Neural cell (in vitro differentiated cells): ENCODE measurements around the gene CBFA2T3. TPM values are rescaled to one million over a fixed set of nuclear protein-coding genes. Genes with fewer than 3 reads are reported as not detected.

Experiments used
- H2AFZ ChIP-seq: fragments of 200-600, 300-800 bp; sonication (generic), shearing (Covaris generic); 2 replicates; pipeline ENCODE4 v1.6.0; 2014; ENCODE audit warnings: low read depth, mild to moderate bottlenecking, antibody characterized with exemption, low read length, moderate library complexity
- H3F3A ChIP-seq: fragments of 200-600 bp; shearing (Covaris generic); 2 replicates; pipeline ENCODE4 v1.6.1; 2016; ENCODE audit warnings: mild to moderate bottlenecking, moderate library complexity, mixed read lengths, antibody characterized with exemption, low read length; ENCODE audit not compliant: insufficient read depth, poor library complexity, severe bottlenecking
- H3K27ac ChIP-seq: fragments of 200-600, 300-800 bp; sonication (generic), shearing (Covaris generic); 2 replicates; pipeline ENCODE4 v1.5.1; 2014; ENCODE audit warnings: mild to moderate bottlenecking, low read length, moderate library complexity
- H3K27me3 ChIP-seq: fragments of 300-800, 200-600 bp; sonication (generic), shearing (Covaris generic); 2 replicates; pipeline ENCODE4 v1.6.0; 2014; ENCODE audit warnings: mild to moderate bottlenecking, low read depth, low read length, moderate library complexity; ENCODE audit not compliant: insufficient read depth
- H3K36me3 ChIP-seq: fragments of 300-800, 200-600 bp; sonication (generic), shearing (Covaris generic); 2 replicates; pipeline ENCODE4 v1.5.1; 2014; ENCODE audit warnings: mild to moderate bottlenecking, antibody characterized with exemption, low read length, moderate library complexity; ENCODE audit not compliant: insufficient read depth
- H3K4me2 ChIP-seq: fragments of 300-800, 200-600 bp; sonication (generic), shearing (Covaris generic); 2 replicates; pipeline ENCODE4 v1.6.0; 2014; ENCODE audit warnings: mild to moderate bottlenecking, low read length
- H3K4me3 ChIP-seq: fragments of 300-800, 200-600 bp; sonication (generic), shearing (Covaris generic); 2 replicates; pipeline ENCODE4 v1.5.1; 2014; ENCODE audit warnings: mild to moderate bottlenecking, low read length, moderate library complexity
- H3K79me2 ChIP-seq: fragments of 200-600 bp; shearing (Covaris generic); replicated peaks from 2 replicates; pipeline ENCODE4 v1.6.0; 2014; ENCODE audit warnings: mild to moderate bottlenecking, low read length, moderate library complexity; ENCODE audit not compliant: insufficient read depth
- H3K9ac ChIP-seq: fragments of 300-800, 200-600 bp; sonication (generic), shearing (Covaris generic); 2 replicates; pipeline ENCODE4 v1.6.1; 2016; ENCODE audit warnings: mild to moderate bottlenecking, low read length, mixed read lengths
- H3K9me2 ChIP-seq: fragments of 200-600 bp; shearing (Covaris generic); 2 replicates; pipeline ENCODE4 v1.6.1; 2016; ENCODE audit warnings: mild to moderate bottlenecking, low read length, mixed read lengths; ENCODE audit not compliant: insufficient read depth
- H3K9me3 ChIP-seq: fragments of 200-600, 300-800 bp; sonication (generic), shearing (Covaris generic); 2 replicates; pipeline ENCODE4 v1.6.1; 2016; ENCODE audit warnings: mild to moderate bottlenecking, mixed run types, low read length, moderate library complexity, mixed read lengths
- H4K20me1 ChIP-seq: fragments of 200-600 bp; shearing (Covaris generic); 2 replicates; pipeline ENCODE4 v1.6.1; 2016; ENCODE audit warnings: mild to moderate bottlenecking, mixed run types; ENCODE audit not compliant: insufficient read depth
- EP300 ChIP-seq: fragments of 450-650 bp; conservative IDR thresholded peaks from 2 replicates; pipeline ENCODE4 v1.6.1; 2014; ENCODE audit warnings: antibody characterized with exemption, mild to moderate bottlenecking, moderate library complexity; ENCODE audit not compliant: poor library complexity, severe bottlenecking
- EZH2 ChIP-seq: fragments of 200-600, 300-800 bp; shearing (Covaris generic), sonication (generic); IDR thresholded peaks from 2 replicates; pipeline ENCODE4 v1.6.1; 2014; ENCODE audit warnings: antibody characterized with exemption, low read length, borderline replicate concordance, mild to moderate bottlenecking; ENCODE audit not compliant: insufficient read depth, poor library complexity, severe bottlenecking
- MXI1 ChIP-seq: fragments of 450-650 bp; conservative IDR thresholded peaks from 2 replicates; pipeline ENCODE4 v1.6.1; 2014; ENCODE audit warnings: antibody characterized with exemption, mild to moderate bottlenecking; ENCODE audit not compliant: poor library complexity, severe bottlenecking
- POLR2AphosphoS5 ChIP-seq: IDR thresholded peaks from 2 replicates; pipeline ENCODE4 v1.6.1; 2012
- RAD21 ChIP-seq: fragments of 450-650 bp; conservative IDR thresholded peaks from 2 replicates; pipeline ENCODE4 v1.6.1; 2014; ENCODE audit warnings: antibody characterized with exemption, mild to moderate bottlenecking, moderate library complexity
- SMC3 ChIP-seq: fragments of 450-650 bp; conservative IDR thresholded peaks from 2 replicates; pipeline ENCODE4 v1.6.1; 2014; ENCODE audit warnings: antibody characterized with exemption, mild to moderate bottlenecking, moderate library complexity; ENCODE audit not compliant: poor library complexity
- TAF1 ChIP-seq: IDR thresholded peaks from 2 replicates; pipeline ENCODE4 v1.6.1; 2012; ENCODE audit warnings: low read depth
- polyA plus RNA-seq: library from polyadenylated mRNA; depleted of rRNA; stranded (reverse); fragments of >200 nt; gene quantifications from 2 replicates; pipeline ENCODE4 v1.2.3, GENCODE V29; 2014
- TF ChIP-seq, protein P1 (sequence below): IDR thresholded peaks from 2 replicates; pipeline ENCODE4 v1.6.1; 2012; ENCODE audit warnings: borderline replicate concordance
- TF ChIP-seq, protein P2 (sequence below): fragments of 450-650 bp; IDR thresholded peaks from 2 replicates; pipeline ENCODE4 v1.5.1; 2014; ENCODE audit warnings: antibody characterized with exemption, mild to moderate bottlenecking, moderate library complexity; ENCODE audit not compliant: poor library complexity, severe bottlenecking

Gene CBFA2T3
- polyA plus RNA-seq, 1 donor from 2014 or later: 2.1 TPM

DNA sequence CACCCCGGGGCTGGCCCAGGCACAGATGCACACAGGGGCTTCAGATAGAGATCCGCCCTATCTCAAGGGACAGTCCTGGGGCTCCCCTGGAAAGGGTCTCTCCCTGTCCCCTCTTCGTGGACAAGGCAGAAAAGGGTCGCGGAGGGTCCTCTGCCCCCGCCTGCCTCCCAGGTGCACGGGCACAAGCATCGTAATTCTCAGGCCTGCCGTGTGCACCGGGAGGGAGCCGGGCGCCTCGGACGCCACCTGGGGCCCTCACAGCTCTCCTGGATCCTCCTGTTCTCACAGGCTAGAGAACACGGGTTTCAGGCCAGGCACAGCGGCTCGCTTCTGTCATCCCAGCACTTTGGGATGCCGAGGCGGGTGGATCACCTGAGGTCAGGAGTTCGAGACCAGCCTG, 98.7 kb downstream of the CBFA2T3 start:
- no peaks in the 10 kb centered on the region for H3K9me3 ChIP-seq
- H2AFZ ChIP-seq: no peak overlapping the region
- no peaks in the 10 kb centered on the region for H3K79me2 ChIP-seq
- H3K9ac ChIP-seq: no peak overlapping the region
- TF ChIP-seq SMC3 (no peak), TAF1 (no peak), EP300 (no peak), POLR2AphosphoS5 (no peak), EZH2 (no peak), RAD21 (no peak), MXI1 (no peak)
- TF ChIP-seq, protein P1, sequence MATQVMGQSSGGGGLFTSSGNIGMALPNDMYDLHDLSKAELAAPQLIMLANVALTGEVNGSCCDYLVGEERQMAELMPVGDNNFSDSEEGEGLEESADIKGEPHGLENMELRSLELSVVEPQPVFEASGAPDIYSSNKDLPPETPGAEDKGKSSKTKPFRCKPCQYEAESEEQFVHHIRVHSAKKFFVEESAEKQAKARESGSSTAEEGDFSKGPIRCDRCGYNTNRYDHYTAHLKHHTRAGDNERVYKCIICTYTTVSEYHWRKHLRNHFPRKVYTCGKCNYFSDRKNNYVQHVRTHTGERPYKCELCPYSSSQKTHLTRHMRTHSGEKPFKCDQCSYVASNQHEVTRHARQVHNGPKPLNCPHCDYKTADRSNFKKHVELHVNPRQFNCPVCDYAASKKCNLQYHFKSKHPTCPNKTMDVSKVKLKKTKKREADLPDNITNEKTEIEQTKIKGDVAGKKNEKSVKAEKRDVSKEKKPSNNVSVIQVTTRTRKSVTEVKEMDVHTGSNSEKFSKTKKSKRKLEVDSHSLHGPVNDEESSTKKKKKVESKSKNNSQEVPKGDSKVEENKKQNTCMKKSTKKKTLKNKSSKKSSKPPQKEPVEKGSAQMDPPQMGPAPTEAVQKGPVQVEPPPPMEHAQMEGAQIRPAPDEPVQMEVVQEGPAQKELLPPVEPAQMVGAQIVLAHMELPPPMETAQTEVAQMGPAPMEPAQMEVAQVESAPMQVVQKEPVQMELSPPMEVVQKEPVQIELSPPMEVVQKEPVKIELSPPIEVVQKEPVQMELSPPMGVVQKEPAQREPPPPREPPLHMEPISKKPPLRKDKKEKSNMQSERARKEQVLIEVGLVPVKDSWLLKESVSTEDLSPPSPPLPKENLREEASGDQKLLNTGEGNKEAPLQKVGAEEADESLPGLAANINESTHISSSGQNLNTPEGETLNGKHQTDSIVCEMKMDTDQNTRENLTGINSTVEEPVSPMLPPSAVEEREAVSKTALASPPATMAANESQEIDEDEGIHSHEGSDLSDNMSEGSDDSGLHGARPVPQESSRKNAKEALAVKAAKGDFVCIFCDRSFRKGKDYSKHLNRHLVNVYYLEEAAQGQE: no peak
- TF ChIP-seq, protein P2, sequence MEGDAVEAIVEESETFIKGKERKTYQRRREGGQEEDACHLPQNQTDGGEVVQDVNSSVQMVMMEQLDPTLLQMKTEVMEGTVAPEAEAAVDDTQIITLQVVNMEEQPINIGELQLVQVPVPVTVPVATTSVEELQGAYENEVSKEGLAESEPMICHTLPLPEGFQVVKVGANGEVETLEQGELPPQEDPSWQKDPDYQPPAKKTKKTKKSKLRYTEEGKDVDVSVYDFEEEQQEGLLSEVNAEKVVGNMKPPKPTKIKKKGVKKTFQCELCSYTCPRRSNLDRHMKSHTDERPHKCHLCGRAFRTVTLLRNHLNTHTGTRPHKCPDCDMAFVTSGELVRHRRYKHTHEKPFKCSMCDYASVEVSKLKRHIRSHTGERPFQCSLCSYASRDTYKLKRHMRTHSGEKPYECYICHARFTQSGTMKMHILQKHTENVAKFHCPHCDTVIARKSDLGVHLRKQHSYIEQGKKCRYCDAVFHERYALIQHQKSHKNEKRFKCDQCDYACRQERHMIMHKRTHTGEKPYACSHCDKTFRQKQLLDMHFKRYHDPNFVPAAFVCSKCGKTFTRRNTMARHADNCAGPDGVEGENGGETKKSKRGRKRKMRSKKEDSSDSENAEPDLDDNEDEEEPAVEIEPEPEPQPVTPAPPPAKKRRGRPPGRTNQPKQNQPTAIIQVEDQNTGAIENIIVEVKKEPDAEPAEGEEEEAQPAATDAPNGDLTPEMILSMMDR: no peak
- no peaks in the 10 kb centered on the region for H3K36me3 ChIP-seq
- no peak overlapping the region for H3K4me2 ChIP-seq
- no peaks in the 10 kb centered on the region for H3K27me3 ChIP-seq
- H3K4me3 ChIP-seq: no peak overlapping the region
- no peak overlapping the region for H3K27ac ChIP-seq
- no peaks in the 10 kb centered on the region for H3K9me2 ChIP-seq
- H3F3A ChIP-seq: no peaks in the 10 kb centered on the region
- H4K20me1 ChIP-seq: no peaks in the 10 kb centered on the region

DNA sequence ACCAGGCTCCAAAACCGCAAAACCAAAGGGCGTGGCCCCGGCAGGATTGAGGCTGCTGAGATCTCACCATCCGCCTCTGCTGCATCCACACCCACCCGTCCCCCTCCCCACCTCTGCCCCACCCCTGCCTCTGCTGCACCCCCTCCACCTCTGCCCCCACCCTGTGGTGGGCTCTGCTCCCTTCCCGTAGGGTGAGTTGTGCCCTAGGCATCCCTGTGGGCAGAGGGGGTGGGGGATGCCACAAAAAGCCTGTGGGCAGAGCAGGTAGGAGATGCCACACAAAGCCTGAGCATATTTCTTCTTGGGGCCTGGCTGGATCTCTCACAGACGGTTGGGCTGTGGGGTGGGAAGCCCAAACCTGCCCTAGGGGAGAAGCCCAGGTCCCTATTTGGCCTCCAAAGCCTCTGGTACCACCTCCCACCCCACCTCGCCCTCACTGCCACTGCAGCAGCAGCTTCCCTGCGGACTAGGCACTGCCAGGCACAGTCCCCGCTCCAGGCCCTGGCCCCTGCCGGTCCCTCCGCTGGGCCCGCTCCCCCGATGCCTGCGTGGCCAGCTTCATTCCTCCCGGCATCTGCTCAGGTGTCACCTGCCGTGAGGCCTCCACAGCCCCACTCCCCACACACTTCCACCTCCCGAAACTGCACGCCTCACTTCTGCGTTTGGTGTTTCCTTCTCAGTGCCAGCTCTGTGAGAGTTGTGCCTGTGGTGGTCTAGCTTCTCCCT, 99.3 kb downstream of the CBFA2T3 start:
- no peaks in the 10 kb centered on the region for H3K9me3 ChIP-seq
- no peaks in the 10 kb centered on the region for H3K36me3 ChIP-seq
- H4K20me1 ChIP-seq: no peaks in the 10 kb centered on the region
- no peak overlapping the region for H3K4me3 ChIP-seq
- no peaks in the 10 kb centered on the region for H3K9me2 ChIP-seq
- no peaks in the 10 kb centered on the region for H3F3A ChIP-seq
- no peak for TF ChIP-seq TAF1
- TF ChIP-seq, protein P1: no peak
- no peak for TF ChIP-seq POLR2AphosphoS5
- no peak overlapping the region for H3K9ac ChIP-seq
- no peak overlapping the region for H3K4me2 ChIP-seq
- H2AFZ ChIP-seq: no peak overlapping the region
- H3K27me3 ChIP-seq: no peaks in the 10 kb centered on the region
- no peak overlapping the region for H3K27ac ChIP-seq
- no peaks in the 10 kb centered on the region for H3K79me2 ChIP-seq
